HL-60 (cell line): ENCODE results near the gene MSI2.

Experiments
- DNase-seq, 2 experiments: peaks; one replicate each; pipeline ENCODE4 v3.0.0-alpha.2; 2010 to 2020; ENCODE audit warnings: low read depth in 1 of 2, low spot score in 1 of 2
- H3K27ac ChIP-seq: fragments of 250-450 bp; sonication (Bioruptor Pico); replicated peaks from 2 replicates; pipeline ENCODE4 v1.5.1; 2020; ENCODE audit warnings: mild to moderate bottlenecking, moderate library complexity
- H3K27me3 ChIP-seq: fragments of 250-450 bp; sonication (Bioruptor Pico); 2 replicates; pipeline ENCODE4 v1.5.1; 2021; ENCODE audit warnings: mild to moderate bottlenecking, moderate library complexity; ENCODE audit not compliant: insufficient read depth, poor library complexity, severe bottlenecking
- H3K4me3 ChIP-seq: replicated peaks from 2 replicates; pipeline ENCODE4 v1.5.1; 2011; ENCODE audit warnings: mild to moderate bottlenecking, control low read depth, low read length; ENCODE audit not compliant: insufficient read depth
- CTCF ChIP-seq: IDR thresholded peaks from one replicate; pipeline ENCODE4 v1.5.1; 2011; ENCODE audit warnings: low read length, control low read depth, inconsistent platforms; ENCODE audit not compliant: insufficient read depth
- GABPA ChIP-seq: IDR thresholded peaks from 2 replicates; pipeline ENCODE4 v1.6.1; 2012; ENCODE audit warnings: low read depth
- POLR2AphosphoS5 ChIP-seq: IDR thresholded peaks from 2 replicates; pipeline ENCODE4 v1.6.1; 2012; ENCODE audit warnings: low read depth
- REST ChIP-seq: IDR thresholded peaks from 2 replicates; pipeline ENCODE4 v1.6.1; 2012; ENCODE audit warnings: low read depth; ENCODE audit not compliant: insufficient replicate concordance
- SPI1 ChIP-seq: IDR thresholded peaks from 2 replicates; pipeline ENCODE4 v1.6.1; 2012; ENCODE audit warnings: low read depth, mild to moderate bottlenecking, borderline replicate concordance

The MSI2 gene

DNA sequence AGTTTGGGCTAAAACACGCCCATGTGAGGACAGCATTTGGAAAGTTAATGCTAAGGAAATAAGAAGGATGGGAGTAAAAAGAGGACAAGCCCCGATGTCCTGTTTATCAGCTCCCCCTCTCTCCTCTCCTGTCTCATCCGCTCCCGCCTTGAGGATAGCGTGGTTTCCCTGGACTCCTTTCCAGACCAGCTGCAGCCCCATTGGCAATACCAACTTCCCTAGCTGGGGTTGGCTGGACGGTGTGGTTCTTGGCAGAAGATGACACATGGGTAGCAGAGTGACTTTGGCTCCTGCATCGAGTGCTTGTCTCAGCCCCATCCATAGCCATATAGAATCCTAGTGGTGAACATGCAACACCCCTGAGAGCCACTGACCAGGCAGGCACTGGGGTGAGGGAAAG, 302.9 kb downstream of the MSI2 start:
- H3K4me3 ChIP-seq: no peak overlapping the region
- no peak overlapping the region for H3K27ac ChIP-seq
- no peak for TF ChIP-seq REST
- no peak for TF ChIP-seq CTCF
- no peak for TF ChIP-seq POLR2AphosphoS5
- TF ChIP-seq SPI1: no peak
- DNase-seq: no peak
- H3K27me3 ChIP-seq: no peaks in the 10 kb centered on the region

GRCh38 chr17:57559634-57560318, 303.5 kb downstream of the MSI2 start:
- H3K4me3 ChIP-seq: no peak overlapping the region
- no peak for TF ChIP-seq POLR2AphosphoS5
- no peak for TF ChIP-seq REST
- TF ChIP-seq CTCF: no peak
- no peak for TF ChIP-seq SPI1
- no peak for TF ChIP-seq GABPA
- peak in 1 of 2 experiments; percentile 20 for DNase-seq
- H3K27ac ChIP-seq: no peak overlapping the region
- H3K27me3 ChIP-seq: no peaks in the 10 kb centered on the region

DNA sequence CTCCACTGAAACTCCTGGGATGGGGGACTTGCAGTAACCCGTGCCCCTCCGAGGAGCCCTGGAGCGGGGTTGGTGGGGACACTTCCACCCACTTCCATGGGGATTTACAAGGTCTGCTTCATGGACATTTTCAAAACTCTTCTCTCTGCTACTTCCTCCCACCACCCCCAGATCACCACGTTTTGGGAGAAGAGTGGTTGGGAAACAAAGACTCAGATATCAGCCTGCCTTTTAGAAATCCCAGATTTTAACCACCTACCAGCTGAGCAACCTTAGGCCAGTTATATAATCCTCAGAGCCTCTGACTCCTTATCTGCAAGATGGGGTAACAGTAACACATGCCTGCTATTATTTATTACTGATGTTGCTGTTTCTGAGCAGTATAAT, 304.0 kb downstream of the MSI2 start:
- H3K27ac ChIP-seq: no peak overlapping the region
- no peak for DNase-seq
- TF ChIP-seq SPI1 (no peak), GABPA (no peak), CTCF (no peak), REST (no peak), POLR2AphosphoS5 (no peak)
- no peak overlapping the region for H3K4me3 ChIP-seq
- H3K27me3 ChIP-seq: no peaks in the 10 kb centered on the region
